ENCODE measurements around the gene PCDH19.

DNA sequence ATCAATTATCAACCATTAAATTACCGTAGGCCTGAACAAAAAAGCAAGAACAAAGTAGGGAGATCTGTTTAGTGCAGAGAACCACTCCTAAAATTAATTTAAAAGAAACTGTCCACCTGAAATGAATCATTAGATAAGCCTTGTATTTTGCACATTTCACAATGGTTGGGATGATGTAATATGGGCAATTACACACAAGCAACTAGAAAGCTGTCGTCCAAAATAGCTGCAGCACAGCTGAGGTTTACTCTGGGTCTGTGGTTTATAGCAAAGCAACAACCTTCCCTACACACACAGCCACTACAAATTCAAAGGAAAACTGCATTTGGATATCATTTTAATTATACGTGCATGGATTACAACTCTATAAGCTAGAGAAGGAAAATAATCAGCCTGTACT, 28.5 kb downstream of the PCDH19 start:
- TF ChIP-seq, protein P1, sequence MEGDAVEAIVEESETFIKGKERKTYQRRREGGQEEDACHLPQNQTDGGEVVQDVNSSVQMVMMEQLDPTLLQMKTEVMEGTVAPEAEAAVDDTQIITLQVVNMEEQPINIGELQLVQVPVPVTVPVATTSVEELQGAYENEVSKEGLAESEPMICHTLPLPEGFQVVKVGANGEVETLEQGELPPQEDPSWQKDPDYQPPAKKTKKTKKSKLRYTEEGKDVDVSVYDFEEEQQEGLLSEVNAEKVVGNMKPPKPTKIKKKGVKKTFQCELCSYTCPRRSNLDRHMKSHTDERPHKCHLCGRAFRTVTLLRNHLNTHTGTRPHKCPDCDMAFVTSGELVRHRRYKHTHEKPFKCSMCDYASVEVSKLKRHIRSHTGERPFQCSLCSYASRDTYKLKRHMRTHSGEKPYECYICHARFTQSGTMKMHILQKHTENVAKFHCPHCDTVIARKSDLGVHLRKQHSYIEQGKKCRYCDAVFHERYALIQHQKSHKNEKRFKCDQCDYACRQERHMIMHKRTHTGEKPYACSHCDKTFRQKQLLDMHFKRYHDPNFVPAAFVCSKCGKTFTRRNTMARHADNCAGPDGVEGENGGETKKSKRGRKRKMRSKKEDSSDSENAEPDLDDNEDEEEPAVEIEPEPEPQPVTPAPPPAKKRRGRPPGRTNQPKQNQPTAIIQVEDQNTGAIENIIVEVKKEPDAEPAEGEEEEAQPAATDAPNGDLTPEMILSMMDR (IDR thresholded peaks at IDR 0.05): no peak
- TF ChIP-seq POLR2A (IDR thresholded peaks at IDR 0.05) (no peak), POLR2AphosphoS5 (IDR thresholded peaks at IDR 0.05) (no peak), EP300 (IDR thresholded peaks at IDR 0.05) (no peak)
